GM18870 (cell line): ENCODE results near the gene DIO3.
"Not testable (repeated sequence)": the region's sequence is repeated elsewhere in the genome, so short reads cannot be mapped to it uniquely, and the experiment has no call there.

Experiments
- ATAC-seq: cut with Tn5 transposase; IDR thresholded peaks from one replicate; pipeline ENCODE4 v1.9.1; 2021; ENCODE audit warnings: moderate library complexity; ENCODE audit not compliant: unreplicated experiment

DIO3 gene

DNA sequence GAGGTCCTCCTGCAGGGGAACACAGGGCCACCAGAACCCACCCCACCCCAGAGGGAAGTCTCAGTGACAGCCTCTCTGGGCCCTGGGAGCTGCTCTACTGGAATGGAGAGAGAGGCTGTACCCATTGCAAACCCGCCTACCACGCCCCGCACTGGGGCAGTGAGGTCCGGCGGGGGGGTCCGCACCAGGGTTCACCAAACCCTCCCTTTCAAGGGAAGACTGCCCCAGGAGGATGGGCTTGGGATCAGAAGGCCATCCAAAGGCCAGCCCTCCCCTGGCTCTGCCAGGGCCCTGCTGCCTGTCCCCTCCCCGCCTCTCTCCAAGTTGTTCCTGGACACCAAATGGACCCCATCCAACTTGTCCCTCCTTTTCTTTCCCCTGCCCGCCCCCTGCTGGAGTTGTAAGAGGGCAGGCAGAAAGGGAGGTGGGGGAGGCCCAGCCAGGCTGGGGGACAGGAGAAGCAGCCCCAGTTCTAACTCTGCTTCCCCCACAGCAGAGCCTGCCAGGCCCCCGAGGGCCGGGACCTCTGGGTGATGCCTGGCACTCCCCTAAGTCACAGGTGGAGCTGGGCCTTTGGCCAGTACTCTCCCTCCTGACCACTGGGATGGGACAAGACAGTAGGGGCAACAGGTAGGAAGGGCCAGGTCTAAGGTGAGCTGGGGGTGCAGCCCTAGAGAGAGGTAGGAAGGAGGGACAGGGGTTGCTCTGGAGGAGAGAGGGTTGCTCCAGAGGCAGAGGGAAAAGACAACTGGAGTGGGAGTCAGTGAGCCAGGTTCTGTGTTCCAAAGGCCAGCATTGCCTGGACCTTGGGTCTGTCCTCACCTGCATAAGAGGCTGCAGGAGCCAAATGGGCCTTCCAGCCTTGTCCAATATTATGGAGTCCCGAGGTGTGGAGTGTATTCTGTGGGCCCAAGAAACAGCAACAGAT is 3.2 kb upstream of the DIO3 start:
- no peak for ATAC-seq

DNA sequence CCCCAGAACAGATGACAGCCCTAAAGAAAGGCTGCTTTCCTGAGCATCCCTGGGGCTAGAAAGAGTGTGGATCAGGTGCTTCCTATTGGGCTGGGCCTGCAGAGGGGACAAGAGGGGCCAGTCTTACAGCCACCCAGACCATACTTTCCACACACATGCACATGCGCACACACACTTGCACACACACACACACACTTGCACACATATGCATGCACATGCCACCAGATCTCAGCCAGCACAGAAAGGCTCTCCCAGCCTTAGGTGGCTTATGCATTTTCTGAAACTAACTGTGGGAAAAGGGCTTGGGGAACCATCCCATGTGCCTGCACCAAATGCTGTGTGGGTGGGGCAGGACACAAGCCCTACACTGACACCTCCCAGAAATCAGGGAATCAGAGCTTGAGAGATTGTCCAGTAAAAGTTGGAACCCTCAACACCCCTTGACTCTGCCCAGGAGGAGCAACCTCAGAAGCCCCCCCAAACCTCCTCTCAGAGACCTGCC is 2.5 kb upstream of the DIO3 start:
- no peak for ATAC-seq

DNA sequence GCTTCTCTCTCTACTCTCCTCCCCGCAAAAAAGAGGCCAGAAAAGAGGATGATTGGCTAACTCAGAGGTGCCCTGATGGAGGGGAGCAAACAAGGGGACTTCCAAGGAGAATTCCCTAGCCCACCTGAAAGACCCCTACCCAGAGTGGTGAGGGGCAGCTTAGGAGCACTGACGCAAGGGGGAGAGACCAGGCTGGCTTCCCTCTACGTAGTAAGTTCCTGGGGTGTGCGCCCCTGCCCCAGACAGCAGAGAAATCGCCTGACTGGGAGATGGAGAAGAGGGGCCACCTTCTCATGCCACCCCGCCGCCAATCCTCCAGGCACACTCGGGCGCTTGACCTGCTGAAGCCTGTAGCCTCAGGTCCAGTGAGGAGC is 2.1 kb upstream of the DIO3 start:
- no peak for ATAC-seq

DNA sequence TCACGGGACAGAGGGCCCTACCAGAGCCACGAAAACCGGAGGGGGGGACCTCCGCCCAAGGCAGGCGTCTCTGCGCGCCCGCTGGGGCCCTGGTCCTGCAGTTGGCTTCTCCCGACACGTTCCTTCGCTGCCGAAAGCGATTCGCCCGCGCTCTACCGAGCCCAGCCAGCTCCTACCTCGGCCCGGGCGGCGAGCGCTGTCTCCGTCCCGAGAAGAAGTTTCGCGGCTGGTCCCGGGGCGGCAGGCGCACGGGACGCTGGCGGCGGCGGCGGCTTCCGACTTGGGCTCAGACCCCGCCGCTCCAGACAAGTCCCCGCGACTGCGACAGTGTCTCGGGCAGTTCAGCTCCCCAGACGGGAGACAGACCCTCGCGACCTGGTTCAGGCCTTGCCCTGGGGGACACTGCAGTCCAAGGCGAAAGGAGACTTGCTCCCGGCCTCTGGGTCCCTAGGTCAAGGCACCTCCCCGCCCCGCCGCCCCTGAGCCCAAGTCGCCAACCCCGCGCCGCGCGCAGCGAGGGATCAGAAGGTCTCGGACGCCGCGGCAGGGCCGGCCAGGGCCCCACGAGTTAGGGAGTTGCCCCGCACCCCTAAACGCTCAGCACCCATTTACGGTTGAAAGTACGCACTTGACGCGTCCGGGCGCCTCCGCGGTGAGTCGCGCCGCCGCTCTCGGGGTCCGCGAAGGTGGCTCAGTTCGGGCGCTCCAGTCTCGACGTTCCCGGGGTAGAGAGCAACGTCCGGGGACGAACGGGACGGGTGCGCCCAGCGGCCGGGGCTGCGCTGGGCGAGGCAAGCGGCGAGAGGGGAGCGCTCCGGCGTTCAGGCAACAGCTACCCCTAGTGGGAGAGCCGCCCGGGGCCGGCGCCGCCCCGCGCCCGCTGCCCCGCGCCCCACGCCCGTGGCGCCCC is 1.4 kb upstream of the DIO3 start:
- no peak for ATAC-seq

DNA sequence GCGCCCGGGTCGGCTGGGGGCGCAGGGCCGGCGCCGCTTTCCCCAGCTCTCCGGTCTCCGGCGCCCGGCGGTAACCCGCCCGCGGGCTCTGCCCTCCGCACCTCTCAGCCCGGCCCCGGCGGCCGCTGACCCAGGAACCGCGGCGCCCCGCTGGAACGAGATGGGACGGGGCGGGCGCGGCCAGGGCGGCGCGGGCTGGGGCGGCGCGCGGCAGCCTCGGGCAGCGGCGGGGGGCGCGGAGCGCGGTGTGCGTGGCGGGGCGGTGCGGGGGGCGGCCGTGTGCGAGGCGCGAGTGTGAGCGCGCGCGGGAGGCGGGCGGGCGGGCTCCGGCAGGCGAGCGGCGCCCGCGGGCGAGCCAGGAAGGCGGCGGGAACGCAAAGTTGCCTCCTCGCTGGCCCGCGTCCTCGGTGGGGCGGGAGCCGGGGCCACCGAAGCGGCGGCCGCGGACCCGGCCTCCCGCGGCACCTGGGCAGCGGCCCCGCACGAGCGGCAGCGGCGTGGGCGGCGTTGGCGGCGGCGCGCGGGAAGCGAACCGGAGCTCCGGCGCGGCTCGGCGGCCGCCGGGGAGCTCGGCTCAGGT is 671 bp upstream of the DIO3 start:
- no peak for ATAC-seq

DNA sequence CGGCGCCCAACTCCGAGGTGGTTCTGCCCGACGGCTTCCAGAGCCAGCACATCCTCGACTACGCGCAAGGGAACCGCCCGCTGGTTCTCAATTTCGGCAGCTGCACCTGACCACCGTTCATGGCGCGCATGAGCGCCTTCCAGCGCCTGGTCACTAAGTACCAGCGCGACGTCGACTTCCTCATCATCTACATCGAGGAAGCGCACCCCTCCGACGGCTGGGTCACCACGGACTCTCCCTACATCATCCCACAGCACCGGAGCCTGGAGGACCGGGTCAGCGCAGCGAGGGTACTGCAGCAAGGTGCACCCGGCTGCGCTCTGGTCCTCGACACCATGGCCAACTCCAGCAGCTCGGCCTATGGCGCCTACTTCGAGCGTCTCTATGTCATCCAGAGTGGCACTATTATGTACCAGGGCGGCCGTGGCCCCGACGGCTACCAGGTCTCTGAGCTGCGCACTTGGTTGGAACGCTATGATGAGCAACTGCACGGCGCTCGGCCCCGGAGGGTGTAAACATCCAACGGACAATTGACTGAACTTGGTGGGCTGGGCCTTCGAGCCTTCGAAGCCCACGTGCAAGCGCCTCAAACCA is 699 bp downstream of the DIO3 start:
- no peak for ATAC-seq

DNA sequence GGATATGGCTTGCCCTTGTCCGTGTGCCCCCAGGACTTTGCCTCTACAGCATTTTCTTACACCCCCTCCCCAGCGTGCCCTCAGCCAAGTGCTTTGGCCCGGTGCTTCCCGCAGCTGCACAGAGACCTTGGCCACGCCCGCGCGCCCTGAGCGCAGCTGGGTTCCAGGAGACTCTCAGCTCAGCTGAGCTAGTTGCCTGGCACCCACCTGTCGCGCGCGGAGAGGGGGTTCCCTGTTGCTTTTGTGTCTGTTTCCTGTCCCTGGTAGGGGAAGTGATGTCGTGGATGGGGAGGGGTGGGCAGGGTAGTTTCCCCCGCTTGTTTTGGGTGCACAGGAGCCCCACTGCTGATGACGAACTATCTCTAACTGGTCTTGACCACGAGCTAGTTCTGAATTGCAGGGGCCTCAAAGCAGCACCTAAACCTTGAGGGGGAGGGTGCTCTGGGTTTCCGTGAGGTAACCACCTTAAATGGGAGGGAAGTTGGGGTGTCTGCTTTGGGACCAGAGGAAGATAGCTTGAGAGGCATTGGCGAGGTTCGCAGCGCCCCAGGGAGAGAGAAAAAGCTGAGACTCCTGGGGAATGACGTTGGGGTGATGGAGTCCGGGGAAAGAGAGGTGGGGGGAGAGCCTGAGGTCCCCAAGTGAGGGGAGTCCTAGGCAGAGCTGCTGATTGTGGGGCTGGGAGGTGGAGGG is 1.5 kb downstream of the DIO3 start:
- no peak for ATAC-seq

DNA sequence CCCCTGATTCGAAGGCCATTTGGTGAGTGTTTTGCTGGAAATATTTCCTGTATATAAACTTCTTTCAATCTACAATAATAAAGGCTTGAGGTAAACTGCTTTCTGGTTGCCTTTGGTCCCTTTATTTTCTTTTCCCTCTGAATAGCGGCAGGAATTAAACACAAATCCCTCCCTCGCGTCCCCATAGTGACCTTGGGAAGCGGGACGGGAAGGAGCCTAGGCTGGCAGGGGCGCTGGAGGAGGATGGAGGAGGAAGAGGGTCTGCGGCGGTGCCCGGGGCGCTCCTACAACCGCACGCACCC is 2.0 kb downstream of the DIO3 start:
- ATAC-seq: no peak

DNA sequence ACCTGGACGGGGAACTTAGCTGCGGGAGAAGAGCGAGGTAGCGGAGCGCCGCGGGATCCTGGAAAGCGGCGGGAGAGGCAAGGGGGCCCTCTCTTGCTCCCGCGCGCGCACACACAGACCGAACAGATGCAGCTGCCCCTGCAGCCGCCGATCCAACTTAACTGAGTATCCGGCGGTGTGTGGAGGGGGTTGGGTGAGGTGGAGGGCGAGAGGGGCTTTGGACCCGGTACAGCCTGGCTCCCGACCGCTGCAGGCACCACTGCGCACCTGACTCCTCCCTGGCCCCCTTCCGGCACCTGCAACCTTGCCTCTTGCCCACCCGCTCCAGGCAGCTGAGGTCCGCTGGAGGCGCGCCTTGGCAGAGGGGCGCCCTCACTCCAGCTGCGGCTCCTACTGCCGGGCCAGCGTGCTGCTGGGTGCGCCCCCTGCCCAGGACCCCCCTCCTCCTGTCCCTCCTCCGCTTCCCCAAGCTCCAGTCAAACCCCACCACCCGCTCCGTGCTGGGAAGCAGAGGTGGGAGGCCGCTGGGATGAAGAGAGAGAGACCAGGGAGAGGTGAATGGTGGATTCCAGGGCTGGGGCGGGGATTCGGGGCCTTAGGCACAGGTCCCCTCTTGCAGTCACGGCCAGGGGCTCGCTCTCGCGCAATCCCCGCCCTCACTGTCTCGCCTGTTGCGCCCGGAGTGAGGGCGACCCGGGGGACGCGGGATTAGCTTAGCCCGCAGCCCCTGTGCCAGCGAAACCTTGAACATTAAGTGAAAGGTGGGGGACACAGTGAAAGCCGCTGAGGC is 2.6 kb downstream of the DIO3 start:
- ATAC-seq: no peak

DNA sequence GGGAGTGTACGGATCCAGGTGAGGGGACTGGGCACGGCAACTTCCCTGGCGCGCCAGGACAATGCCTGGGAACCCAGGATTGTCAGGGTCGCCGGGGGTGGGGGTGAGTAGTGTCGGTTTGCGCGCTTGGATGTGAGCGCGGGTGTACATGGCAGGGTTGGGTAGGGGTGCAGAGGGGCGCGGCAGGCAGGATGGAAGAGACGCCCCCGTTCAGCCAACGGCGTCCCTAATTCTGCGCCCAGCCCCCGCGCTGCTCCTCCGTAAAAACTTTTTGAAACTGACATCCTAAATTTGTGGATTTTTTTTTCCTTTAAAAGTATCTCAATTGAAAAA is 3.1 kb downstream of the DIO3 start:
- no peak for ATAC-seq

DNA sequence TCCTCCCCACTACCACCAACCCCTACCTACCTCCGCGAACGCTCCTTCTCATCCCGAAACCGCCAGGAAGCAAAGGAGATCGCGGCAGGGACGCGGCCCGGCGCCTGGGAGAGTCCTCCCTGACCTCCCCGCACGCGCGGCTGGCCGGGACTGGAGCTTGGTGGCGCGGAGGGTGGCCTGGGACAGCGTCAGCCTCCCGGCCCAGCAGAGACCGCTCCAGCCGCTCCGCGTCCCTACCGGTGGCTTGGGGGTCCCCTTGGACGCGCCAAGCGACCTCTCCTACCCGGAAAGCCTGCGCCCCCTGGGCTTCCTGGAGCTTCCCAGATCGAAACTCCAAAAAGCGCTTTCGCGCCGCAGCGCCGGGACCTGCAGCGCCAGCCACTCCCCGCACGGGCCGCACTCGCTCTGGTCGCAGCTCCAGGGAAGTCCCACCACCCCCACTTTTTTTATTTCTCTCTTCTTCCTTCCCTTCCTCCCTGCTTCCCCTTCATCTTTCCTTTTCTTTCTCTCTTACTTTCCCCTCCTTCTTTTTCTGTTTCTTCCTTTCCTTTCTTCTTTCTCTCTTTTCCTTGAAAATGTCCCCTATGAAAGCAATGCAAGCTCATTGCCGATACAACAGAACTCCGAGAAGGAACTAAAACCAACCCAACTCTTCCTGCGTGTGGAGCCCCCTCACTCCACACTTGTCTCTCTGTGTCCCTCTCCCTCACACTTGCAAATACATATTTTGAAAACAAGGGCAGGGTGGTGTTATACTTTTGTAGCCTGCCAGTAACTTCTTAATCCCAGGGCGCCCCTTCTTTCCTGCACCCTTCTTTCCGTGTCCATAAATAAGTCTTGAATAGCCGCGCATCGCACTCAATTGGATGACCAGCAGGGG is 3.8 kb downstream of the DIO3 start:
- ATAC-seq: no peak

DNA sequence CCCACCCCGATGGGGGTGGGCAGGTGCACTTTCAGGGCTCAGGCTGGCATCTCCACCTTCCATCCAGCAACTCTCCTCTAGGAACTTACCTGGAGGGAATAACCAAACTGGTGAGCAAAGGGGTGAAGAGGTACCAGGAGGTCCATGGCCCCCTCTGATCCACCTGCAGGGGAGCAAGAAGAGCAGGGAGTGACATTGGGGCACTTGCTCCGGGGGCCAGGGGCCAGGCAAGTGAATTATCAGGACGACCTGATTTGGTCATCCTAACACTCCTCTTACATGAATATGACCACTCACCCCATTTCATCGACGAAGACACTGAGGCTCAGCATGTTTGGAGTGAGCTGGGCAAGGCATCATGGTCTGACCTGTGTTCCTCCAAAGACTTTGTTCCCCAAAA is 6.0 kb downstream of the DIO3 start:
- ATAC-seq: no peak

DNA sequence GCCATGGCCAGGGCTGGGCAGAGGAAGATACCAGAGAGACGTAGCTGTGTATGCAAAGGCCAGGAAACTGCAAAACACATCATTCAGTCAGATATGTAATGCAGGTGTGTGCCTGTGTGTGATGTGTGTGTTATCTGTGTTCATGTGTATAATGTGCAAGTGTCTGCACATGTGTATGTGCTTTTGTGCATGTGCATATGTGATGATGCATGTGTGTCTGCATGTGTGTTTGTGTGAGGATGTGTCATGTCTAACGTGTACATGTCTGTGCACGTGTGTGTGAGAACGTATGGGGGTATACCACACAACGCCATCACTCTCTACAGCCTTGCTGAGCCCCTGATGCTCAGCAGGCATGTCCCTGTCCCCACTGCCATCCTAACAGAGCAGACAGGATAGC is 9.7 kb downstream of the DIO3 start:
- no peak for ATAC-seq

DNA sequence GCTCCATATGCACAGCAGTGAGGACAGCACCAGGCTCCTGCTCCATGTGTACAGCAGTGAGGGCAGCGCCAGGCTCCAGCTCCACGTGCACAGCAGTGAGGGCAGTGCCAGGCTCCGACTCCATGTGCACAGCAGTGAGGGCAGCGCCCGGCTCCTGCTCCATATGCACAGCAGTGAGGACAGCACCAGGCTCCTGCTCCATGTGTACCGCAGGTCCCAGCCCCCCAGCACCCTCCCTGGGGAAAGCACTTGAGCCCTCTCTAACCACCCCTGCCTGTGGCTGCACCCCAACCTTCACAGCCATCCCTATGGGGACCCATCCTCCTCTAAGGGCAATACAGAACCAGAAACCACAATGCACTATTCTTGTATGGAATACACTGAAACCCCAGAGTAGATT is 11.2 kb downstream of the DIO3 start:
- not testable (repeated sequence) for ATAC-seq

DNA sequence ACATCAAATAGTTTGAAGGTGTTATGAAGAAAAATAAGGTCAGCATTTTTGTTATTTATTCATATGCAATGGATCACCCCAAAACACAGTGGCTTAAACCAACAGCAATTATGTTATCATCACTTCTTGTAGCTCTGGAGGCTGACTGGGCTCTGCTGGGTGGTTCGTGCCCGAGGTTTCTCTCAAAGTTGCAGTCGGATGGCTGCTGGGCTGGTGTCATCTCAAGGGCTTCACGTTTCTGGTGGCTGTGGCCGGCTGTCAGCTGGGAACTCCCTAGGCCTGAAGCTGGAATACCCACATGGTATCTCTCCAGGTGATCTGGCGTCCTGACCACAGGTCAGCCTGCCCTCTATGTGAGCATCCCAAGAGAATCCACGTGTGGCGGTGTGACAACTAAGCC is 12.0 kb downstream of the DIO3 start:
- no peak for ATAC-seq

DNA sequence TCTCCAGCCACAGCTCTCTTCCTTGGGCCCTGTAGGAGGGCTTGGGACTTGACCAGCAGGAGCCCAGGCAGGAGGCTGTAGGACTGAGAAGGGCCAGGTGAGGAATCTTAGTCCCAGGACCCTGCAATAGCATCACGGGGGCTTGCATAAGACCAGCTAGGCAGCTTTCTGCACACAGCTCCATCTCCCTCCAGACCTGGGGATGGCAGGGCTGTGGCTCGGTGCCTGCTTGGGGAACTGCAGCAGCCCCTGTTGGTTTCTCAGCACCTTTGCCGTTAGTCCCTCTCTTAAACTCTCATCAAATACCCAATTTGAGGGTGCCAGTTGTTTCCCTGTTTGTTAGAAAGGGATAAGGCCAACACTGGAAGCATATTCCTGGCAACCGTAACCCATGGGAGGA is 14.3 kb downstream of the DIO3 start:
- ATAC-seq: no peak

DNA sequence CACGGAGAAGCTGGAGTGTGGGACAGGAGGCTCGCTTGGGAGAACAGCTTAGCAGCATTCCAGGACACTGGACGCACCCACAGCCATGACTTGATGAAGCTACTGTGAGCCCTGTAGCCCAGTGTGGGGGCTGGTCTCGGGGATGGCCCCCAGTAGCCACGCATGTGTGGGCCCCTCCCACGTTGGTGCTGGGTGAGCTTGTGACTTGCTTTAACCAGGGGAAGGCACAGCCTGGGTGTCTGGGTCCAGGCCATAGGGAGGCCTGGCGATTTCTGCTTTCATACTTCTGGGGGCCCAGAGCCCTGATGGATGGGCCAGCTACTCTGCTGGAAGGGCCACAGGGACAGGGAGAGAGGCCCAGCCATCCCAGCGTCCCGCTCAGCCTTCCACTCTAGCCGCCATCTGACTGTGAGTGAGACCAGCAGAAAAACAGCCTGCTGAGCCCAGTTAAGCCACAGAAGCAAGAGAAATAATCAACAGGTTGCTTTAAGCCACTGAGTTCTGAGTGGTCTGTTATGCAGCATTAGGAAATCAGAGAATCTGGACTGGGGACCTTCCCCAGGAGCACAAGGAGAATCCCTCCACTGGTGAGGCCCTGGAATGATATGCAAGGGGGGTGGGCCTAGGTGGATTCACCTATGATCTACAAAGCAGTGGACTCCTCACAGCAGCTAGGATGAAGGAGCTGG is 16.1 kb downstream of the DIO3 start:
- ATAC-seq: no peak

DNA sequence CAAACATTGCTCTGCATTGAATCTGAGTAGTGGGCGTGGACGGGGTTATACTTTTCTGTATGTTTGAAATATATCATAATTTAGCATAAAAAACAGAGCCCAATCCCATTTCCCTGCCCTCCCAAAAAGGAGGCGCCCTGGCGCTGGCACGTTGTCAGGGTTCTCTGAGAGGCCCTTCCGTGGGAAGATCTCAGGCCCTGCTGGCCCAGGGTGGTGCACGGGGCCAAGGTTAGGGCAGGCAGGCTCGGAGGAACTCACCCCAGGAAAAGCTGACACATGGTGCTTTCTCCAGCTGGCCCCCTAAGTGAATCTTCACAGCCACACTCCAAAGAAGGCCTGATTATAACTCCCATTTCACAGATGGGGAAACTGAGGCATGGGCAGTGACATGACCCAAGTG is 17.2 kb downstream of the DIO3 start:
- ATAC-seq: no peak
